Calu3 (cell line): ENCODE data around the gene NRP2. TPM values are rescaled to one million over a fixed set of nuclear protein-coding genes. Genes with fewer than 3 reads are reported as not detected.

Experiments
- BruUV-seq: library from RNA; stranded (reverse); fragments of 400-500 nt; replicated peaks from 2 replicates; lab custom pipeline; 2021; lab: Mats Ljungman, UMichigan
- CTCF ChIA-PET: fragments of 300-600 bp; sonication (Branson Sonifier 250); formaldehyde crosslinking; loops from one replicate; lab custom pipeline; 2022; ENCODE audit warnings: antibody characterized with exemption; lab: Charles Lee
- DNase-seq: peaks from one replicate; pipeline ENCODE4 v3.0.0; 2022
- H3K27ac Mint-ChIP-seq: one replicate; pipeline ENCODE4 v1.8.0; 2022; ENCODE audit warnings: mixed read lengths; ENCODE audit not compliant: unreplicated experiment
- H3K27me3 Mint-ChIP-seq: one replicate; pipeline ENCODE4 v1.8.0; 2022; ENCODE audit warnings: mixed read lengths; ENCODE audit not compliant: unreplicated experiment
- H3K36me3 Mint-ChIP-seq: one replicate; pipeline ENCODE4 v1.8.0; 2022; ENCODE audit warnings: mild to moderate bottlenecking, moderate library complexity, mixed read lengths; ENCODE audit not compliant: insufficient read depth, unreplicated experiment
- H3K4me1 Mint-ChIP-seq: one replicate; pipeline ENCODE4 v1.8.0; 2022; ENCODE audit warnings: mild to moderate bottlenecking, low read depth, mixed read lengths; ENCODE audit not compliant: unreplicated experiment
- H3K4me3 Mint-ChIP-seq: one replicate; pipeline ENCODE4 v1.8.0; 2022; ENCODE audit warnings: mild to moderate bottlenecking, low read depth, moderate library complexity, mixed read lengths; ENCODE audit not compliant: unreplicated experiment
- H3K9me3 Mint-ChIP-seq: one replicate; pipeline ENCODE4 v1.8.0; 2022; ENCODE audit warnings: low read depth, mixed read lengths; ENCODE audit not compliant: unreplicated experiment
- intact Hi-C: fragments of 100-400 bp; cut with micrococcal nuclease; formaldehyde crosslinking; loops from one replicate; pipeline ENCODE4 v1.10.0; 2022; ENCODE audit not compliant: unreplicated experiment
- total RNA-seq: library from RNA; stranded (reverse); gene quantifications from 2 replicates; pipeline ENCODE4 v1.2.3, GENCODE V29; 2022
- TF ChIP-seq, protein P1 (sequence below): fragments of 200-600 bp; IDR thresholded peaks from one replicate; pipeline ENCODE4 v1.8.0; 2022; ENCODE audit warnings: antibody characterized with exemption; ENCODE audit not compliant: unreplicated experiment

NRP2 gene
- total RNA-seq, 1 experiment from 2014 or later: 19.9 TPM

DNA sequence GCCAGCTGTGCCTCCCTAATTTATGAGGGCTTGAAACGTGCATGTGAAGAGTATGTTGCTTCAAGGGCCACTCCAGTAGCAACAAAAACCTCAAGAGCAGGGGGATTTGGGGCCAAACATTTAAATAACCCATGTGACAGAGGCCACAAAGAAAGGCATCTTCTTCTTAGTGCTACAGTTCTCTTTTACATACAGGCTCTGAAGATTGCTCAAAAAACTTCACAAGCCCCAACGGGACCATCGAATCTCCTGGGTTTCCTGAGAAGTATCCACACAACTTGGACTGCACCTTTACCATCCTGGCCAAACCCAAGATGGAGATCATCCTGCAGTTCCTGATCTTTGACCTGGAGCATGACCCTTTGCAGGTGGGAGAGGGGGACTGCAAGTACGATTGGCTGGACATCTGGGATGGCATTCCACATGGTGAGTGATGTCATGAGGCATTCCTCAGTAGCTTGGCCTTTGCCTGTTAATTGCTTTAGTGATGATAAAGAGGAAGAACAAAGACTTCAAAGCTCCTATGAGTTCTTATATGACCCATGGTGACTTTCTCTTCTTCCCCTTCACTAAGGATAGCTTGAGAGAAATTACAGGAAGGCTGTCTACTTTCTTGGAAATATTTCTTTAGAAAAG is 40.1 kb downstream of the NRP2 start:
- Mint-ChIP-seq H3K27ac (no peak overlapping the region), H3K36me3 (no peaks in the 10 kb centered on the region), H3K27me3 (no peaks in the 10 kb centered on the region), H3K4me3 (no peak overlapping the region), H3K9me3 (no peaks in the 10 kb centered on the region), H3K4me1 (no peaks in the 10 kb centered on the region)
- TF ChIP-seq, protein P1, sequence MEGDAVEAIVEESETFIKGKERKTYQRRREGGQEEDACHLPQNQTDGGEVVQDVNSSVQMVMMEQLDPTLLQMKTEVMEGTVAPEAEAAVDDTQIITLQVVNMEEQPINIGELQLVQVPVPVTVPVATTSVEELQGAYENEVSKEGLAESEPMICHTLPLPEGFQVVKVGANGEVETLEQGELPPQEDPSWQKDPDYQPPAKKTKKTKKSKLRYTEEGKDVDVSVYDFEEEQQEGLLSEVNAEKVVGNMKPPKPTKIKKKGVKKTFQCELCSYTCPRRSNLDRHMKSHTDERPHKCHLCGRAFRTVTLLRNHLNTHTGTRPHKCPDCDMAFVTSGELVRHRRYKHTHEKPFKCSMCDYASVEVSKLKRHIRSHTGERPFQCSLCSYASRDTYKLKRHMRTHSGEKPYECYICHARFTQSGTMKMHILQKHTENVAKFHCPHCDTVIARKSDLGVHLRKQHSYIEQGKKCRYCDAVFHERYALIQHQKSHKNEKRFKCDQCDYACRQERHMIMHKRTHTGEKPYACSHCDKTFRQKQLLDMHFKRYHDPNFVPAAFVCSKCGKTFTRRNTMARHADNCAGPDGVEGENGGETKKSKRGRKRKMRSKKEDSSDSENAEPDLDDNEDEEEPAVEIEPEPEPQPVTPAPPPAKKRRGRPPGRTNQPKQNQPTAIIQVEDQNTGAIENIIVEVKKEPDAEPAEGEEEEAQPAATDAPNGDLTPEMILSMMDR: no peak
- intact Hi-C loops: loop anchor here (2.0 kb wide), 1 partner anchor 58 kb away; no protein-coding TSS in a partner anchor
- DNase-seq: no peak
- CTCF ChIA-PET: no interaction called here
- BruUV-seq: no TSS peak

DNA sequence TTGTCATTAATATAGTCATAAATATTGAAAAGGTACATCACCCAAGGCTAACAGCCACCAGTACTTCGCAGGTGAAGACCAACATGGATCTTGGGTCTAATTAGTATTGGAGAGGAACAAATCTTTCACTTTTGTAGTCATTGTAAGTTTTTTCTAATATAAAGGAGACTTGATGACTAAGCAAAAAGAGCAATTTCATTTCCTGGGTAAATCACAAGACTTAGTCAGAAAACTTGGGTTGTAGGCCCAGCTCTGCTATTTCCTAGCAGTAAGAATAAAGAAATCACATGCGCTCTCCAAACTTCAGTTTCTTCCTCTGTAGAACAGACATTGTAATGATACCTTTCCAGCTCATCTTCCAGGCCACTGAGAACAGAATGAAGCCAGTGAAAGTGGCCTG is 40.9 kb downstream of the NRP2 start:
- DNase-seq: no peak
- intact Hi-C loops: loop anchor here (2.0 kb wide), 1 partner anchor 58 kb away; no protein-coding TSS in a partner anchor
- no peak overlapping the region for H3K27ac Mint-ChIP-seq
- TF ChIP-seq, protein P1: no peak
- H3K4me3 Mint-ChIP-seq: no peak overlapping the region
- no peaks in the 10 kb centered on the region for H3K4me1 Mint-ChIP-seq
- no peaks in the 10 kb centered on the region for H3K27me3 Mint-ChIP-seq
- H3K9me3 Mint-ChIP-seq: no peaks in the 10 kb centered on the region
- no peaks in the 10 kb centered on the region for H3K36me3 Mint-ChIP-seq
- no TSS peak for BruUV-seq
- CTCF ChIA-PET: no interaction called here

DNA sequence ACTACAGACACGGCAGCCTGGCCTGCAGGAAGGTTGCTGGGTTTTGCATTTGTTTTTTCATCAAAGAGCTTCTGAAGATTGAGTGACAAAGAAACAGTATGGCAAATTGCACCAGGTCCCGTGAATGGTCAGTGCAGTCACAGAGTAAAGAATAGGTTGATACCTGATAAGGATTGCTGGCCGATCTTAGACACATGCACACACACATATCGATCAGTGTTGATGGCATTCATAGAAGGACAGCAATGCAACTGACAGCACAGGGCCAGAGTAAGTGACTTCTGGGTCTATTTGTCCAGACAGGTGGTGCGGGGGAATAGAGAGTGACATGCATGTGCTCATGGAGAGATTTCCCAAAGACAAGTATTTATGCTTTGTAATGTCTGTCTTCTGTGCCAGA is 42.8 kb downstream of the NRP2 start:
- H3K27ac Mint-ChIP-seq: no peak overlapping the region
- CTCF ChIA-PET: interaction anchor here (0.6 kb wide), 1 partner anchor 40 kb away, joined by 6 read pairs; no protein-coding TSS in a partner anchor
- no peak for DNase-seq
- TF ChIP-seq, protein P1: no peak
- no peaks in the 10 kb centered on the region for H3K36me3 Mint-ChIP-seq
- no peaks in the 10 kb centered on the region for H3K27me3 Mint-ChIP-seq
- H3K4me1 Mint-ChIP-seq: no peaks in the 10 kb centered on the region
- no peaks in the 10 kb centered on the region for H3K9me3 Mint-ChIP-seq
- intact Hi-C loops: no loop called here
- no TSS peak for BruUV-seq
- no peak overlapping the region for H3K4me3 Mint-ChIP-seq

DNA sequence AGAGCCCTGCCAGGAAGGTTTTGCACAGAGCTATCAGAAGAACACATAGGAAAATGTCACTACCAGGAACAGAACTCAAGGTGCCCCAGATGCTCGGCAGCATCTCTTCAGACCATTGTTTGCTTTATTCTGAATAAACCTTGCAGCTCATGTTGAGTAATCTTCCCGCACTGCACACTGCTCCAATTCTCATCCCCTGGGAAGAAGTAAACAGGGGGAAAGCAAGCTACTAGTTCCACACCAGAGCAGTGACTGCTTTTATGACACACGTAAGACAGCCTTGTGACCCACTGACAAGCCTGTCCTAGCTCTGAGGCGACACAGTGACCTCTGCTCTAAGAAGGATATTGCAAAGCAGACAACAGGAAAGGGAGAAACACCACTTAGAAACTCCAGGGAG is 44.2 kb downstream of the NRP2 start:
- BruUV-seq: no TSS peak
- intact Hi-C loops: no loop called here
- Mint-ChIP-seq H3K4me3 (no peak overlapping the region), H3K27ac (no peak overlapping the region), H3K9me3 (no peaks in the 10 kb centered on the region), H3K27me3 (no peaks in the 10 kb centered on the region), H3K36me3 (no peaks in the 10 kb centered on the region), H3K4me1 (no peaks in the 10 kb centered on the region)
- DNase-seq: no peak
- CTCF ChIA-PET: no interaction called here
- TF ChIP-seq, protein P1: no peak
